OCI-LY7 (cell line): ENCODE results near the gene SLC22A16. TPM values are rescaled to one million over a fixed set of nuclear protein-coding genes. Genes with fewer than 3 reads are reported as not detected.

Experiments
- BruUV-seq: library from RNA; stranded (reverse); fragments of 400-500 nt; replicated peaks from 2 replicates; lab custom pipeline; 2021; lab: Mats Ljungman, UMichigan
- CTCF ChIA-PET: fragments of 300-600 bp; sonication (Branson Sonifier 250); formaldehyde crosslinking; loops from one replicate; lab custom pipeline; 2022; ENCODE audit warnings: antibody characterized with exemption; ENCODE audit not compliant: unreplicated experiment; lab: Charles Lee
- POLR2A ChIA-PET: fragments of 300-600 bp; sonication (Branson Sonifier 250); formaldehyde crosslinking; loops from one replicate; lab custom pipeline; 2022; ENCODE audit warnings: antibody characterized with exemption; lab: Charles Lee
- DNase-seq: peaks from one replicate; pipeline ENCODE4 v3.0.0-alpha.2; 2015; ENCODE audit warnings: low spot score
- H2AFZ ChIP-seq: fragments of 200-600 bp; sonication (generic), shearing (Covaris generic); 2 replicates; pipeline ENCODE4 v1.6.1; 2014; ENCODE audit warnings: mild to moderate bottlenecking, antibody characterized with exemption, low read length, moderate library complexity
- H3K27ac ChIP-seq: fragments of 200-600 bp; sonication (generic); 2 replicates; pipeline ENCODE4 v1.5.1; 2014; ENCODE audit warnings: mixed run types, low read depth, mild to moderate bottlenecking, moderate library complexity, low read length, inconsistent platforms; ENCODE audit not compliant: poor library complexity, severe bottlenecking
- H3K36me3 ChIP-seq: fragments of 200-600 bp; sonication (generic); 2 replicates; pipeline ENCODE4 v1.6.1; 2014; ENCODE audit warnings: mild to moderate bottlenecking, antibody characterized with exemption, low read length, moderate library complexity, mixed read lengths; ENCODE audit not compliant: insufficient read depth
- H3K4me1 ChIP-seq: fragments of 200-600 bp; sonication (generic); 2 replicates; pipeline ENCODE4 v1.5.1; 2014; ENCODE audit warnings: mild to moderate bottlenecking, low read length; ENCODE audit not compliant: insufficient read depth, poor library complexity, severe bottlenecking
- H3K4me2 ChIP-seq: fragments of 200-600 bp; sonication (generic); 2 replicates; pipeline ENCODE4 v1.6.1; 2014; ENCODE audit warnings: mild to moderate bottlenecking, low read length
- H3K4me3 ChIP-seq: fragments of 200-600 bp; sonication (generic); 2 replicates; pipeline ENCODE4 v1.5.1; 2014; ENCODE audit warnings: mild to moderate bottlenecking, low read depth, low read length; ENCODE audit not compliant: poor library complexity, severe bottlenecking
- H3K79me2 ChIP-seq: fragments of 200-600 bp; sonication (generic); 2 replicates; pipeline ENCODE4 v1.6.1; 2016; ENCODE audit warnings: low read depth, mild to moderate bottlenecking, low read length, moderate library complexity, mixed read lengths; ENCODE audit not compliant: insufficient read depth
- H3K9me2 ChIP-seq: fragments of 200-600 bp; sonication (generic); 2 replicates; pipeline ENCODE4 v1.6.1; 2016; ENCODE audit warnings: mild to moderate bottlenecking, low read length, mixed read lengths; ENCODE audit not compliant: insufficient read depth
- H3K9me3 ChIP-seq: fragments of 200-600 bp; sonication (generic); 2 replicates; pipeline ENCODE4 v1.6.1; 2014; ENCODE audit warnings: mild to moderate bottlenecking, mixed run types, low read length, mixed read lengths
- H4K20me1 ChIP-seq: fragments of 200-600 bp; sonication (generic); 2 replicates; pipeline ENCODE4 v1.6.1; 2014; ENCODE audit warnings: mild to moderate bottlenecking, antibody characterized with exemption, low read length, moderate library complexity, mixed read lengths; ENCODE audit not compliant: insufficient read depth
- EZH2phosphoT487 ChIP-seq: fragments of 200-600 bp; sonication (generic); IDR thresholded peaks from 2 replicates; pipeline ENCODE4 v1.6.1; 2018; ENCODE audit warnings: low read depth, borderline replicate concordance, mild to moderate bottlenecking, mixed run types, antibody characterized with exemption, low read length, moderate library complexity, mixed read lengths
- intact Hi-C: fragments of 100-400 bp; cut with micrococcal nuclease; formaldehyde crosslinking; loops from one replicate; pipeline ENCODE4 v1.10.0; 2022; ENCODE audit not compliant: unreplicated experiment
- total RNA-seq, 2 experiments: library from RNA; depleted of rRNA in 1 of 2; stranded (reverse); fragments of >200 nt in 1 of 2; shearing (Covaris generic) in 1 of 2; gene quantifications; 2 replicates each; pipeline ENCODE4 v1.2.3, GENCODE V29; 2014 to 2022
- TF ChIP-seq, protein P1 (sequence below): fragments of 200-600 bp; sonication (generic); conservative IDR thresholded peaks from 2 replicates; pipeline ENCODE4 v1.5.1; 2014; ENCODE audit warnings: mild to moderate bottlenecking, antibody characterized with exemption, low read length, moderate library complexity, mixed read lengths

Gene SLC22A16
- total RNA-seq, 2 experiments from 2014 or later = not detected

DNA sequence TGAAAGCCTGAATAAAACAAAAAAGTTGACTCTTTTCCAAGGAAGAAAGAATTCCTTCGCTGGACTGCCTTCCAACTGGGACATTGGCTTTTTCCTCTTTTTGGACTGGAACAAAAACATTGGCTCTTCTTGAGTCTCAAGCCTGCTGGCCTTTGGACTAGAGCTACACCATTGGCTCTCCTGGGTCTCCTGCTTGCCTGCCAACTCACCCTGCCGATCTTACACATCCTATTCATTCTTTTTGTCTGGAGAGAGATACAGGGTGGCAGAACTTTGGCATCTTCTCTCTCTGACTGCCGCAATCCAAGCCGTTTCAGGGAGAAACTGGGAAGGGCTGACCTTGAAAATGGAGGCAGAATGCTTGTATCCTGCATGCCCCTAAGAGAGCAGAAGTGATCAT lies 81.2 kb downstream of the SLC22A16 start:
- BruUV-seq = no TSS peak

DNA sequence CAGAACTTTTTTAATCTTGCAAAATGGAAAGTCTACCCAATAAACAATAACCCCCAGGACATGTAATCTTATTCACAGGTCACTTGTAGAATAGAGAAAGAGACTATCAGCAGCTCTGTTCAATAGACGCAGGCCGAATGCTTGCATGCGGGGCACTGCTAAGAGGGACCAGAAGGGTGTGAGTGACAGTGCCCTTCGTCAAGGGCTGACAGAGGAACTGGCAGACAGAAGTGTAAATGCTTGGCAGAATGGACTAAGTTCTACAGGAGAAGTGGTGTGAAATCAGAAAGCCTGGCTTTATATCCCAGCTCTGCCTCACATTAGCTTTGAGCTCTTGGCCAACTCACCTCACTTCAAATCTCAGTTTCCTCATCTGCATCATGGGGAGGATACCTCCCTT lies 82.0 kb downstream of the SLC22A16 start:
- no peaks in the 10 kb centered on the region for H4K20me1 ChIP-seq
- no peak for DNase-seq
- no peak overlapping the region for H3K4me3 ChIP-seq
- BruUV-seq = no TSS peak
- ChIA-PET POLR2A (no interaction called here), CTCF (no interaction called here)
- H3K27ac ChIP-seq = no peak overlapping the region
- H2AFZ ChIP-seq = no peak overlapping the region
- no peaks in the 10 kb centered on the region for H3K36me3 ChIP-seq
- H3K9me2 ChIP-seq = no peaks in the 10 kb centered on the region
- no peaks in the 10 kb centered on the region for H3K4me1 ChIP-seq
- no peaks in the 10 kb centered on the region for H3K79me2 ChIP-seq
- H3K4me2 ChIP-seq = no peak overlapping the region
- H3K9me3 ChIP-seq = no peaks in the 10 kb centered on the region
- TF ChIP-seq EZH2phosphoT487 = no peak
- TF ChIP-seq, protein P1, sequence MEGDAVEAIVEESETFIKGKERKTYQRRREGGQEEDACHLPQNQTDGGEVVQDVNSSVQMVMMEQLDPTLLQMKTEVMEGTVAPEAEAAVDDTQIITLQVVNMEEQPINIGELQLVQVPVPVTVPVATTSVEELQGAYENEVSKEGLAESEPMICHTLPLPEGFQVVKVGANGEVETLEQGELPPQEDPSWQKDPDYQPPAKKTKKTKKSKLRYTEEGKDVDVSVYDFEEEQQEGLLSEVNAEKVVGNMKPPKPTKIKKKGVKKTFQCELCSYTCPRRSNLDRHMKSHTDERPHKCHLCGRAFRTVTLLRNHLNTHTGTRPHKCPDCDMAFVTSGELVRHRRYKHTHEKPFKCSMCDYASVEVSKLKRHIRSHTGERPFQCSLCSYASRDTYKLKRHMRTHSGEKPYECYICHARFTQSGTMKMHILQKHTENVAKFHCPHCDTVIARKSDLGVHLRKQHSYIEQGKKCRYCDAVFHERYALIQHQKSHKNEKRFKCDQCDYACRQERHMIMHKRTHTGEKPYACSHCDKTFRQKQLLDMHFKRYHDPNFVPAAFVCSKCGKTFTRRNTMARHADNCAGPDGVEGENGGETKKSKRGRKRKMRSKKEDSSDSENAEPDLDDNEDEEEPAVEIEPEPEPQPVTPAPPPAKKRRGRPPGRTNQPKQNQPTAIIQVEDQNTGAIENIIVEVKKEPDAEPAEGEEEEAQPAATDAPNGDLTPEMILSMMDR = no peak
- intact Hi-C loops = loop anchor here (5.0 kb wide), 1 partner anchor 867 kb away; no protein-coding TSS in a partner anchor

More for the DNA sequence above, 81.2 kb downstream of the SLC22A16 start:
- Histone ChIP-seq H3K4me3 (no peak overlapping the region), H3K36me3 (no peaks in the 10 kb centered on the region), H2AFZ (no peak overlapping the region), H4K20me1 (no peaks in the 10 kb centered on the region), H3K79me2 (no peaks in the 10 kb centered on the region), H3K9me3 (no peaks in the 10 kb centered on the region), H3K27ac (no peak overlapping the region), H3K9me2 (no peaks in the 10 kb centered on the region), H3K4me2 (no peak overlapping the region), H3K4me1 (no peaks in the 10 kb centered on the region)
- TF ChIP-seq, protein P1 = no peak
- no peak for TF ChIP-seq EZH2phosphoT487
- ChIA-PET POLR2A (no interaction called here), CTCF (no interaction called here)
- intact Hi-C loops = no loop called here
- no peak for DNase-seq

DNA sequence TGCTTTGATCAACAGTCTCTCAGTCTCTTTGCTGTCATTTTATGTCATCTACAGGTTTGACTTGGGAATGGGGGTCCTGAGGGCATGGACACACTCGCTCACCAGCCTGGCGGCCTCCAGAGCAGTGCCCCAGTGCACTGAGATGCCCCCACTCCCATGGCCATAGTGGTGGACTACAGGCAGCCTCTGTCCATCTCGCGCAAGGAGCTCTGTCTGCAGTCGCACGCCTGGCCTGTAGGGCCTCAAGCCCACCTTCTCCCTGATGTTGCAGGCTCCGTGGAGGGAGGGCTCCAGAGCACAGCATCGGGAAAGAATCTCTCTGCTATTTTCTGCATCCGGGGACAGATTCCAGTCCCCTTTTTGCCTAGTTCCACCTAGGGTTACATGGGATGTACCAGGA lies 83.7 kb downstream of the SLC22A16 start:
- ChIA-PET POLR2A (interaction anchor here (0.7 kb wide), 1 partner anchor 335 kb away, joined by 3 read pairs; no protein-coding TSS in a partner anchor), CTCF (interaction anchor here (4.0 kb wide), 1 partner anchor 353 kb away, joined by 27 read pairs; no protein-coding TSS in a partner anchor)
- DNase-seq = no peak
- H3K27ac ChIP-seq = no peak overlapping the region
- no peaks in the 10 kb centered on the region for H3K36me3 ChIP-seq
- intact Hi-C loops = loop anchor here (5.0 kb wide), 1 partner anchor 865 kb away; no protein-coding TSS in a partner anchor
- no peaks in the 10 kb centered on the region for H4K20me1 ChIP-seq
- H2AFZ ChIP-seq = no peak overlapping the region
- H3K9me2 ChIP-seq = no peaks in the 10 kb centered on the region
- no peak overlapping the region for H3K4me2 ChIP-seq
- no peaks in the 10 kb centered on the region for H3K9me3 ChIP-seq
- no peaks in the 10 kb centered on the region for H3K79me2 ChIP-seq
- TF ChIP-seq, protein P1 = no peak
- no peak for TF ChIP-seq EZH2phosphoT487
- no TSS peak for BruUV-seq
- no peaks in the 10 kb centered on the region for H3K4me1 ChIP-seq
- no peak overlapping the region for H3K4me3 ChIP-seq
